HCT116 (cell line): Measurements from ENCODE around the gene SLC25A20. TPM values are rescaled to one million over a fixed set of nuclear protein-coding genes. Genes with fewer than 3 reads are reported as not detected.

Experiments
- ATAC-seq: fragments of 200-7000 bp; cut with Tn5 transposase; 2 replicates; pipeline ENCODE4 v1.9.1; 2020; ENCODE audit warnings: mild to moderate bottlenecking, moderate library complexity
- BruUV-seq: library from RNA; stranded (reverse); fragments of 400-500 nt; replicated peaks from 2 replicates; lab custom pipeline; 2021; lab: Mats Ljungman, UMichigan
- CTCF ChIA-PET: fragments of 300-600 bp; sonication (Branson Sonifier 250); formaldehyde crosslinking; loops from one replicate; lab custom pipeline; 2021; ENCODE audit warnings: antibody characterized with exemption; lab: Charles Lee
- POLR2A ChIA-PET: fragments of 300-600, 350-600 bp; sonication (Branson Sonifier 250); formaldehyde crosslinking; loops from one replicate; lab custom pipeline; 2021; ENCODE audit warnings: antibody characterized with exemption; lab: Charles Lee
- RAD21 ChIA-PET, 2 experiments: fragments of 300-600 bp; sonication (Branson Sonifier 250); formaldehyde crosslinking; loops; one replicate each; lab custom pipeline; 2023; ENCODE audit warnings: low total read pairs in 2 of 2; ENCODE audit not compliant: uncharacterized antibody in 2 of 2, unreplicated experiment in 2 of 2, low non-redundant PET in 1 of 2; lab: Charles Lee
- DNase-seq: peaks from one replicate; pipeline ENCODE4 v3.0.0-alpha.2; 2010; ENCODE audit warnings: low read depth, low spot score
- H2AFZ ChIP-seq: fragments of 200-600 bp; shearing (Covaris generic), sonication (generic); 2 replicates; pipeline ENCODE4 v1.6.1; 2017; ENCODE audit warnings: low read depth, mixed run types, mixed read lengths, antibody characterized with exemption, low read length; ENCODE audit not compliant: poor library complexity, severe bottlenecking
- H3K27ac ChIP-seq: 2 replicates; pipeline ENCODE4 v1.5.1; 2012; ENCODE audit warnings: low read depth, low read length
- H3K27me3 ChIP-seq: fragments of 200-600 bp; sonication (generic); 2 replicates; pipeline ENCODE4 v1.6.1; 2016; ENCODE audit warnings: mixed run types, low read length, mixed read lengths; ENCODE audit not compliant: insufficient read depth
- H3K36me3 ChIP-seq, 2 experiments: fragments of 200-500 bp in 1 of 2; fragments of 200-600 bp in 1 of 2; sonication (Bioruptor generic) in 1 of 2; sonication (generic) in 1 of 2; 2 replicates each; pipeline versions ENCODE4 v1.5.1 to v1.6.1; 2014 to 2016; ENCODE audit warnings: low read length in 2 of 2, inconsistent platforms in 1 of 2, mixed read lengths in 1 of 2, mixed run types in 1 of 2; ENCODE audit not compliant: insufficient read depth in 2 of 2, control insufficient read depth in 1 of 2
- H3K4me1 ChIP-seq, 2 experiments: fragments of 200-600 bp in 1 of 2; sonication (generic) in 1 of 2; 2 replicates each; pipeline versions ENCODE4 v1.5.1 to v1.6.1; 2012 to 2017; ENCODE audit warnings: low read length in 2 of 2, inconsistent platforms in 1 of 2, mild to moderate bottlenecking in 1 of 2, mixed read lengths in 1 of 2, mixed run types in 1 of 2, moderate library complexity in 1 of 2; ENCODE audit not compliant: insufficient read depth in 2 of 2, control insufficient read depth in 1 of 2
- H3K4me2 ChIP-seq: fragments of 200-600 bp; sonication (generic); 2 replicates; pipeline ENCODE4 v1.6.1; 2017; ENCODE audit warnings: mixed run types, low read length, mixed read lengths
- H3K4me3 ChIP-seq, 2 experiments: fragments of 200-600 bp in 1 of 2; sonication (generic) in 1 of 2; replicated peaks in 1 of 2; 2 replicates each; pipeline ENCODE4 v1.5.1; 2011 to 2016; ENCODE audit warnings: low read length in 2 of 2, control low read depth in 1 of 2, low read depth in 1 of 2, mild to moderate bottlenecking in 1 of 2, mixed read lengths in 1 of 2, mixed run types in 1 of 2
- H3K79me2 ChIP-seq: fragments of 200-600 bp; sonication (generic); 2 replicates; pipeline ENCODE4 v1.6.1; 2017; ENCODE audit warnings: mild to moderate bottlenecking, mixed run types, low read length, moderate library complexity, mixed read lengths; ENCODE audit not compliant: insufficient read depth
- H3K9ac ChIP-seq: fragments of 200-600 bp; sonication (generic); 2 replicates; pipeline ENCODE4 v1.6.1; 2016; ENCODE audit warnings: low read length, mixed read lengths
- H3K9me2 ChIP-seq: fragments of 200-600 bp; sonication (generic), shearing (Covaris generic); 2 replicates; pipeline ENCODE4 v1.6.1; 2017; ENCODE audit warnings: mixed run types, mild to moderate bottlenecking, moderate library complexity; ENCODE audit not compliant: insufficient read depth
- H3K9me3 ChIP-seq, 2 experiments: fragments of 200-500 bp in 1 of 2; fragments of 200-600 bp in 1 of 2; sonication (Bioruptor generic) in 1 of 2; sonication (generic) in 1 of 2; 2 replicates each; pipeline ENCODE4 v1.6.1; 2014 to 2017; ENCODE audit warnings: low read length in 2 of 2, mixed read lengths in 2 of 2, inconsistent platforms in 1 of 2, low read depth in 1 of 2, mild to moderate bottlenecking in 1 of 2, mixed run types in 1 of 2, moderate library complexity in 1 of 2; ENCODE audit not compliant: control insufficient read depth in 1 of 2, insufficient read depth in 1 of 2
- H4K20me1 ChIP-seq: fragments of 200-600 bp; sonication (generic), shearing (Covaris generic); 2 replicates; pipeline ENCODE4 v1.6.1; 2017; ENCODE audit warnings: mixed run types, mild to moderate bottlenecking, moderate library complexity; ENCODE audit not compliant: insufficient read depth
- CBX3 ChIP-seq: IDR thresholded peaks from 2 replicates; pipeline ENCODE4 v1.6.1; 2012; ENCODE audit warnings: low read depth
- CEBPB ChIP-seq: IDR thresholded peaks from 2 replicates; pipeline ENCODE4 v1.6.1; 2012; ENCODE audit warnings: low read depth
- EGR1 ChIP-seq: IDR thresholded peaks from 2 replicates; pipeline ENCODE4 v1.6.1; 2012; ENCODE audit warnings: low read depth
- ELF1 ChIP-seq: IDR thresholded peaks from 2 replicates; pipeline ENCODE4 v1.6.1; 2012; ENCODE audit warnings: low read depth, borderline replicate concordance
- EZH2 ChIP-seq: fragments of 200-600 bp; sonication (generic); IDR thresholded peaks from 2 replicates; pipeline ENCODE4 v1.6.1; 2017; ENCODE audit warnings: antibody characterized with exemption, mixed run types
- JUND ChIP-seq: IDR thresholded peaks from 2 replicates; pipeline ENCODE4 v1.6.1; 2012
- POLR2AphosphoS5 ChIP-seq: IDR thresholded peaks from 2 replicates; pipeline ENCODE4 v1.6.1; 2011; ENCODE audit warnings: mild to moderate bottlenecking, low read depth, low read length, moderate library complexity
- RAD21 ChIP-seq: IDR thresholded peaks from 2 replicates; pipeline ENCODE4 v1.6.1; 2012; ENCODE audit warnings: low read depth, mild to moderate bottlenecking
- SRF ChIP-seq: IDR thresholded peaks from 2 replicates; pipeline ENCODE4 v1.6.1; 2012; ENCODE audit warnings: low read depth
- TCF7L2 ChIP-seq: IDR thresholded peaks from 2 replicates; pipeline ENCODE4 v1.7.0; 2011; ENCODE audit warnings: borderline replicate concordance, inconsistent platforms; ENCODE audit not compliant: insufficient read depth, insufficient read length; ENCODE audit errors: extremely low read depth
- YY1 ChIP-seq: IDR thresholded peaks from 2 replicates; pipeline ENCODE4 v1.6.1; 2011; ENCODE audit warnings: low read length, low read depth, moderate library complexity, mild to moderate bottlenecking; ENCODE audit not compliant: insufficient replicate concordance; ENCODE audit errors: extremely low read depth
- ZBTB33 ChIP-seq: IDR thresholded peaks from 2 replicates; pipeline ENCODE4 v1.6.1; 2011; ENCODE audit warnings: mild to moderate bottlenecking, low read length, moderate library complexity; ENCODE audit not compliant: insufficient replicate concordance; ENCODE audit errors: extremely low read depth
- ZFX ChIP-seq: fragments of 450-650 bp; IDR thresholded peaks from 2 replicates; pipeline ENCODE4 v1.6.1; 2017
- intact Hi-C: fragments of 100-400 bp; cut with micrococcal nuclease; formaldehyde crosslinking; loops from 2 replicates; pipeline ENCODE4 v1.10.0; 2022
- total RNA-seq: library from RNA; stranded (reverse); gene quantifications from one replicate; pipeline ENCODE4 v1.2.1, GENCODE V29; 2021; ENCODE audit not compliant: unreplicated experiment

SLC25A20 gene
- total RNA-seq, 1 experiment from 2014 or later: 8.7 TPM

DNA sequence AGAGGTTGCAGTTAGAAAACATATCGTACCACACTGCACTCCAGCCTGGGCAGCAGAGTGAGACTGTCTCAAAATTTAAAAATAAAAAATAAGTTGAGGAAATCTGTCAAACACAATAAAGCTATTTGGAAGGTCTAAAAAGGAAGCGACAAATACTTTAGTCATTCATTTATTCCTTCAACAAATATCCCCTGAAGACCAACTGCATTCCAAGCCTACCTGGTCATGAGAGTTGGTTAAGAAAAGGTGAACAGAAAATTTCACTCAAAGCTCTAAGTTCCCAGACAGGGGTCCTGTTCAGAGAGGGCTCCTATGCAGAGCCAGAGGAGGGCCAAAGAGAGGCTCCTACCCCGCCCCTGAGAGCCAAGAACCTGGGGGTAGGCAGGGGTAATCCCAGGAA lies 35.6 kb downstream of the SLC25A20 start:
- ATAC-seq (no peak), DNase-seq (no peak)
- Histone ChIP-seq H4K20me1 (no peaks in the 10 kb centered on the region), H3K9ac (no peak overlapping the region), H3K79me2 (no peaks in the 10 kb centered on the region), H3K9me3 (no peaks in the 10 kb centered on the region), H3K27ac (no peak overlapping the region), H3K27me3 (no peaks in the 10 kb centered on the region), H3K9me2 (no peaks in the 10 kb centered on the region), H3K4me3 (no peak overlapping the region), H3K36me3 (no peaks in the 10 kb centered on the region), H3K4me1 (peaks cover 0 to 6% of the 10 kb centered on the region in 2 experiments; a peak in 1 of 4 replicates), H2AFZ (no peak overlapping the region), H3K4me2 (no peak overlapping the region)
- RAD21 ChIA-PET: no interaction called here
- no TSS peak for BruUV-seq
- intact Hi-C loops: no loop called here
- POLR2A ChIA-PET: no interaction called here
- TF ChIP-seq ZBTB33: no peak
- TF ChIP-seq CEBPB: no peak
- no peak for TF ChIP-seq EZH2
- no peak for TF ChIP-seq POLR2AphosphoS5
- TF ChIP-seq CBX3: no peak
- no peak for TF ChIP-seq JUND
- TF ChIP-seq, all 23 proteins: peak for 0
- CTCF ChIA-PET: no interaction called here

GRCh38 chr3:48859206-48859605 lies 39.5 kb downstream of the SLC25A20 start:
- BruUV-seq: no TSS peak
- ChIA-PET POLR2A (no interaction called here), CTCF (no interaction called here), RAD21 (no interaction called here)
- Histone ChIP-seq H3K79me2 (no peaks in the 10 kb centered on the region), H2AFZ (no peak overlapping the region), H3K36me3 (no peaks in the 10 kb centered on the region), H3K4me3 (no peak overlapping the region), H3K9me2 (no peaks in the 10 kb centered on the region), H3K27me3 (no peaks in the 10 kb centered on the region), H3K27ac (no peak overlapping the region), H3K9ac (no peak overlapping the region), H3K9me3 (no peaks in the 10 kb centered on the region), H3K4me1 (no peaks in the 10 kb centered on the region), H3K4me2 (no peak overlapping the region), H4K20me1 (no peaks in the 10 kb centered on the region)
- DNase-seq (no peak), ATAC-seq (no peak)
- TF ChIP-seq SRF: no peak
- no peak for TF ChIP-seq YY1
- no peak for TF ChIP-seq TCF7L2
- no peak for TF ChIP-seq EGR1
- TF ChIP-seq ELF1: no peak
- no peak for TF ChIP-seq RAD21
- TF ChIP-seq EZH2: no peak
- no peak for TF ChIP-seq JUND
- TF ChIP-seq ZFX: no peak
- TF ChIP-seq ZBTB33: no peak
- intact Hi-C loops: no loop called here
